ENCODE results near the gene FLOT2.
"Not testable (repeated sequence)": the region's sequence is repeated elsewhere in the genome, so short reads cannot be mapped to it uniquely, and the experiment has no call there.

FLOT2 gene

GRCh38 chr17:28912938-28913333 lies 15.4 kb upstream of the FLOT2 start:
- no peak for DNase-seq

DNA sequence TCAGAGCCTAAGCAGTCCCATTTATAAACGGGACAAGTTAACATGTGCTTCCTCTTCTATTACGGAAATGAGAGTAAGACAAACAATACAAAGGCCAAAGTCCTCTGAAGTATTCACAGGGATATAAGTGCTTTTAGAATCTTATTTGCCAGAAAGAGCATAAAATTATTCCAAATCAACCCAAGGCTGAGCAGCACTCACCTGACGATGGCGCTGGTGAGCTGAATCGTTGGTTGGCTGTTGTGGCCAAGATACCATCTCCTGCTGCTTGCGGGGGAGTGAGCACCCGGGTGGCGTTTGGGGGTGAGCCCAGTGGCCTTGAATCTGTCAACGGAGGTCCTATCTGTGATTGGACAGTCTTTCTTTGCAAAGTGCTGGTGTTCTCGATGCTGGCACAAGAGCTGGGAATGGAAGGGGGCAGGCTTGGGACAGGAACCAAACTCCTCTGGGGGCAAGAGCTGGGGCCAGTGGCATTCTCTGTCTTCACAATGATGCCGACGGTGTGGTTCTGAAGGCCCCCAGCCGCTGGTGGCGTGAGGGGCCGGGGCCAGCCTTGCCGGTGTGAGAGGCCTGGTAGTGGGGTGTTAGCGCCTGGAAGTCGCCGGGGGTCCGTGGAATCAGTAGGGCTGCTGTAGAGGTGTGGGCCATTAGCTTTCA lies 14.9 kb upstream of the FLOT2 start:
- DNase-seq: no peak

GRCh38 chr17:28911411-28912045 lies 14.0 kb upstream of the FLOT2 start:
- no peak for DNase-seq

GRCh38 chr17:28910534-28910933 lies 13.0 kb upstream of the FLOT2 start:
- DNase-seq: no peak

DNA sequence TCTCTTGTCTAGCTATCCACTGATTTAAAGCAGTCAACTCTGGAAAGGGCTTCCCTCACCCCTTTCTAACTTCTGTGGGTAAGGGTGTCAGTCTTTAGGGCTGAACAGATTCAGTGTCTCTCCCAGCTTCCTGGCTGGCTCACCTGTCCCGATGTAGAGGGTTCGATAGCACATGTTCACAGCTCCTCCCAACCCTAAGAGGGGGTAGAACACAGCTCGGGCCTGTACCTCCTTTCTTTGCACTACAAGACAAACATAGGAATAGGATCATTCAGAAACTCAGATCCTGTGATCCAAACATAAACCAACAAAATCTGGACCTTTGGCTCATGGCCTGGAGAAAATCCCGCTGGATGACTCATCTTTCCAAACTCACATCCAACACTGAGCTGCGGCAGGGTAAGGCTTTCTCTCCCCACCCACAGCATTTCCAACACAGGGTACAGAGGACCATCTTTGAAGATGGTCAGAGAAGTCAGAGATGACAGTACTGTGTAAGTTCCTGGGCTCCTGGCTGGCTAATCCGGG lies 11.2 kb upstream of the FLOT2 start:
- no peak for DNase-seq

DNA sequence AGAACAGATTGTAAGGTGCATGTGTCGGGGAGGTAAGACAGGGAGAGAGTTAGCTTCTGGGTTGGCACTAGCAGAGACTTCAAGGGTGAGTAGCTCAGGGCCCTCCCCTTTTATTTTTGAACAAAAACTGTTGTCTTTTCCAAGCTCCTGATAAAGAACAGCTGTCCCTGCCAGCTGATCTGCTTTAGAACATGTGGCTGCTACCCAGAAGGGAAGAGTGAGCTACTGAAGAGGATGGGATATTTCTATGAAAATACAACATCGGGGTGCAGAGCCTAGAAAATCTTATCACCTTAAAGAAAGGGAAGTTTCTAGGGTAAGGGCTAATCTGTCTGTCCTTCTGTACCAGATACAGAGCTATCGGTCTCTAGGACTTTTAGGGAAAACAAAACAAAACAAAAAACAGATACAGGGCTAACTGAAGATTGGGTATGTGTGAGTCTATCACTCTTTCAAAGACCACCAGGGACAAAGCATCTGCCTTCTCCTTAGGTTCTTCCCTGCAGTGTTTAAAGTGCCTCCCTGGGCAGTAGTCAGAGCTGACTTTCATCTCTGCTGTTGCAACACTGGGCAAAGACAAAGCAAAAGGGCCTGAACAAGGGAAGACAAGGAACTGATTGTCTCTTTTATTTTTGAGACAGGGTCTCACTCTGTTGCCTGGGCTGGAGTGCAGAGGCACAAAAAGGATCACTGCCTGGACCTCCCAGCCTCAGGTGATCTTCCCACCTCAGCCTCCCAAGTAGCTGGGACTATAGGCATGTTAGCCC lies 10.4 kb upstream of the FLOT2 start:
- DNase-seq: no peak

DNA sequence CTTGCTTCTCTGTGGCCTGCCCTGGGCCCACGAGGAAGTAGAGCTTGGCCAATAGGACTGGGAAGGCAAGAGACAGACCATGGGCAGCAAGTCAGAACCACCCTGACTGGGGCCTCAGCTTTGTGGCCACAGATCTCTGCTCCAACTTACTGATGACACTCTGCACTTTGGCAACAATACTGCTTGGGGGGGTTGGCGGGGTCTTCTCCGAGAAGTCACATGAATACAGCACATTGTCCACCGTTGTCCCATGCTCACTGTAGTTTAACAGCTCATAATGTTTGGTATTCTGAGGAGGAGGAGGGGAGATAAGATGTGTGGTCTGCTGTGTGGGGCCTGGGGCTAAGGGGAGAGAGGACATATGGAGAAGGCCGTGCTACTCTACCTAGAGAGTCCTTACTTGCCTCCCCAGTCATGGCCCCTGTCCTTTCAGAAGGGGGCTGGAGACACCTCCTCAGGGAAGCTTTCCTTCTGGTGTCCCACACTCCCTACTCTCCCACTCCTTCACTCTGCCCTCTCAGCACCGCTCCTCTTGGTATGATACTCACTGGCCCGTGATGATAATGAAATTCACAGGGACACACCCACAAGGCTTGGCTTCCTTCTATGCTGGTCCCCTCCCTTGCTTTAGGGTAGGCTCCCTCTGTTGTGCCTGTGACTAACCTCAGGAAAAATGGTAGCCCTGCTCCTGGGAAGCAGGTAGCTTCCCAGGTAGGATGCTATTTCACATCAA lies 9.3 kb upstream of the FLOT2 start:
- no peak for DNase-seq

GRCh38 chr17:28906276-28906675 lies 8.7 kb upstream of the FLOT2 start:
- DNase-seq: no peak

DNA sequence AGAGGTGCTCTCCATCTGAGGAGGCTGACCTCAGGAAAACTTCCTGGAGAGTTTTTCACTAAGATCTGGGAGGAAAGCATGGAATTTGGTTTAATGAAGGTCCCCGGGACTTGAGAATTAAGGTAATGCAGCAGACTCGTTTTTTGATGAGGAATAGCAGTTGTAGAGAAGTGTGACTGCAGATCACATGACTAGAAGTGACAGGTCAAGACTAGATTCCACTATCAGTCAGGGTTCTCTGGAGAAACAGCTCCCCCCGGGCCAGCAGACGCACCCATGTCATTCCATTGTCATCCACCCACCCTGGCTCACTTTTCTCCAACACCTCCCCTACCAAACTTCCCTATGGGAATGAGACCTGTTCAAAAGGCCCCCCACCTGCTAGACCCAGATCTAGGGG lies 7.3 kb upstream of the FLOT2 start:
- DNase-seq: no peak

DNA sequence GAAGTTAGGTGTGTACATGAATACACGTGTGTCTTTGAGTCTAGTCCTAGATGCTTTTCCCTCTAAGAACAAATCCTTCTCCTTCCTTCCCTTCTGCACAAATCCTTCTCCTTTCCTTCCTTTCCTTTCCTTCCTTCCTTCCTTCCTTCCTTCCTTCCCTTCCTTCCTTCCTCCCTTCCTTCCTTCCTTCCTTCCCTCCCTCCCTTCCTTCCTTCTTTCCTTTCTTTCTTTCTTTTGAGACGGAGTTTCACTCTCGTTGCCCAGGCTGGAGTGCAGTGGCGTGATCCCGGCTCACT lies 6.0 kb upstream of the FLOT2 start:
- DNase-seq: not testable (repeated sequence)

DNA sequence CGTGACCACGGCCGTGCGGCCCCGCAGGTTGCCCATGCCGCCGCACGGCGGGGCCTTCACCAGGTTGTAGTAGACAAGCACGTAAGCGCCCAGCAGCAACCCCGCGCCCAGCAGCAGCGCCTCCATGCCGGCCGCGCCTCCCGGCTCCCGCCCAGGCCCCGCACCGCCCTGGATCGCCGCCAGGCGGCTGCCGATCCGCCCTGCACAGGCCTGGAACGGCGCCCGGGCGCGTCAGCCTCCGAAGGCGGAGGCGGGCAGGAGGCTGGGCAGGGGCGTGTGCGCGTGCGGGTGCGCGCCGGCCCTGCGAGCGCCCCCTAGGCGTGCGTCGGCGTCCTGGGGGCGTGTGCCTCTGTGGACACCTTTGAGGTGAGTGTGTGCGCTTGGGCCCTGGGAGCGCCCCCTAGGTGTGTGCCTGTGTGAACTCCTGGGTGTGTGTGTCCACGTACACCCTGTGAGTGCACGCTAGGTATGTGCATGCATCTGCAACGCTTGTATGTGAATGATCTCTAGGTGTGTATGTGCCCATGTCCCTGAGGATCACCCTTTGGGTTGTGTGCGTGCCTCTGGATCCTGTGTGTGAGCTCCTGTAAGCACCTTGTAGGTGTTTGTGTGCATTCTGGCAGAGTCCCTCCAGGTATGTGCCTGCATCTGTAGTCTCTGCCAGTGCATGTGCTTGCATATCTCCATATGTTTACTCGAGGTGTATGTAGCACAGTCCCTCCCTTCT lies 5.4 kb upstream of the FLOT2 start, which contains the start of gene DHRS13:
Gene DHRS13, minus strand, starts transcription at position 261 of the 727 bp plus-strand sequence. Its CDS starts 135 bp downstream, at position 126.
- peak; percentile 90 for DNase-seq

DNA sequence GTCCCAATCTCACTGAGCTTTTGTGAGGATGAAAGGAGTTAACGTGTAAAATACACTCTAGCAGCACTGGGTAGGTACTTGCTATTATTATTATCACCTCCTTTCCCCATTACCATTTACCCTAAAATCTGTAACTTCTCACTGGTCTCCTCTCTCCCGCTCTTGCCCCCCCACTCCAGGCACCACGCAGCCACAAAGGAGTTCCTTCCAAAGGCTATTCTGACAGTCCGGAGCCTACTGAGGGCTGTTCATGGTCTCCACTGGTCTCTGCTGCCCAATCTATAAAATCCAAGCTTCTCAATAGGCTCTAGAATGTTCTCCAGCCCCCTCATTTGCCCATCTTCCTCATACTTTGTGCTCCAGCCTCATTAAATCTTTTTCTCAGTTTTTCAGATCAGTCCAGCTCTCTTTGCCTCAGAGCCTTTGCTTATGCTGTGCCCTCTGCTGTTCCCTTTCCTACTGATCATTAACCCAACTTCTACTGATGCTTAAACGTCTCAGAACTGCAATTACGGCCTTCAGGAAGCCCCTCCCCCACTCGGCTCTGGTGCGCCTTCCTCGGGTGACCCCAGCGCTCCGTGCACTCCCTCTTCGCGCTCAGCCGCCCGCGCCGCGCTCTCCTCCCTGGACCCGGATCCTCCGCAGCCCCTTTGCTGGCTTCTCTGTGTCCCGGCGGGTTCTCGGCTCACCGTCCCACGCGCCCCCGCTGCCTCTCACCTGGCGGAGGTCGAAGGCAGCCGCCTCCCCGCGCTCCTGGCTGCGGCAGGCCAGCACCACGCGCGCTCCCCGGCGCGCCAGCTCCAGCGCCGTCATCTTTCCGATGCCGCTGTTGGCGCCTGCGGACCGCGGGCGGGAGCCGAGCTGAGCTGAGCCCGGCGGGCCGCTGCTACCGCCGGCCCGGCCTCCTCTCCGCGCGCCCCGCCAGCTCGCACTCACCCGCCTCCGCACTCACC lies 4.6 kb upstream of the FLOT2 start:
- peak; percentile 26 for DNase-seq

- no peak for DNase-seq
Measured at GRCh38 chr17:28900986-28901726, 3.6 kb upstream of the FLOT2 start.

DNA sequence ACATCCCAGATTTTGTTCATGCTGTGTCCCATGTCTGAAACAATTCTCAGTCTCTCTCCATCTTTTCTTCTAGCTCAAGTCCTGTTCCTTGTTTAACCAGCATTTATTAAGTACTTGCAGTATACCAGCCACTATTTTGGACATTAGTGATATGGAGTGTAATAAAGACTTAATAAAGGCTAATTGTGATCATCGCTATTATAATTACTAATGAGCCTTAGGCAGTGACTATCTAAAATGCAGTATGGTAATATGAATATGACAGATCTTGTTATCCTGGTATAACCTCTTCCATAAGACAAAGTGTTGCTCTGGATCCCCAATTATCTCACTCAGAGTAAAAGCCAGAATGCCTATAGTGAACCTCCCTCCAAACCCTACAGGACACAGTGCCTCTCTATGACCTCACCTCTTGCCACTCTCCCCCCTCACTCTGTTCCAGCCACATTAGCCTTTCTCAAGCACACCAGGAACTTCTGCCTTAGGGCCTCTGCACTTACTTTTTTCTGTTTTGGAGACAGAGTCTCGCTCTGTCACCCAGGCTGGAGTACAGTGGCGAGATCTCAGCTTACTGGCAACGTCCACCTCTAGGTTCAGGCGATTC lies 1.8 kb upstream of the FLOT2 start:
- DNase-seq: no peak

GRCh38 chr17:28898527-28898955 lies 1.0 kb upstream of the FLOT2 start:
- no peak for DNase-seq

GRCh38 chr17:28897769-28898526 lies 415 bp upstream of the FLOT2 start:
- DNase-seq: no peak

DNA sequence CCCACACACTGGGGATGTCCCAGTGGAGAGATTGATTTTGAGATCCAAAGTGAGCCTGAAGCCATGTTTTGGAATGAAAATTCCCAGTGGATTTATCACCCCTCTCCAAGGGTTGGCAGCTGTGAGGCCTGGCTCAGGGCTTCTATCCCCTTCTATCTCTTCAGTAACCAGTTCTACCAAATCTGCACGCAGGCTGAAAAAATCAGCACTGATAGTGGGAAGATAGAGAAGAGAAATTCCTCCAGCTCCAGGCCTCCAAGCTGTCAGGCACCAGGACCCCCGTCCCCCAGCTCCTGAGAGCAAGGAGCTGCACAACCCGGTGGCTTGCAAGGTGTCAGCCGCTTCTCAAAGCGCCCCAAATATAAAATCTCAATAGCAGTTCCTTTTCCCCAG lies 1.0 kb downstream of the FLOT2 start:
- DNase-seq: no peak

DNA sequence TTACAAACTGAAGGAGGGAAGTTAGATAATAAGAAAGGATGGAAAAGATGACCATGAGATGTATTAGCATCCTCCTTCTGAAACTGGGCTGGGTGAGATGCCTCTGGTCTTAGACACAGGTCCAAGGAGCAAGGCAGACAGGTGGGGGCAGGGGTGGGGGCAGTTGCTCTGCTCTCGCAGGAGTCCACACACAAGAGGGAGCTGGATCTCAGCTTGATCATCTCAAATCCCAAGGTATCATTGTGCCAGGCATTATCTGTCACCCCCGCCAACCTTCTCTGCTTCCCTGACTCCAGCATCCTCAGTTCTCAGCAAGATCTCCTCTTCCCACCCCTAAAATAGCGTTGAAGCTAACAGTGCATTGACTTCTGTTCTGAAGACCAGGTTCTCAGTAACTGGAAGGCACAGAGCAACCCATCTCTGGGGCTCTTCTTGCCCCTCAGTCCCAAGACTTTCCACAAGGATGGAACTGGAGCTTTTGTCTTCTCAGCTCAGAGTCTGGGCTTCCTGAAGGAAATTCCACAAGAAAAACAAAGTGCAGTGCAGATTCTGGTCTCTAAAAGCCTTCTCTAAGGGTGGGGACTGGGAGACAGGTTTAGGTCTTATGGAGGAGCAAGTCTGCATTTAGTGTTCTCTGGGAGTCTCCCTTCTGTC lies 1.6 kb downstream of the FLOT2 start:
- DNase-seq: no peak

Measured in NCI-H1092 (cell line).